Omental fat pad (tissue), 4 donors: Measurements from ENCODE around the gene MMP2. TPM values are rescaled to one million over a fixed set of nuclear protein-coding genes. Genes with fewer than 3 reads are reported as not detected.

Experiments used
- ATAC-seq: fragments of 150-250 bp; one replicate; pipeline ENCODE4 v1.9.1; 2016; ENCODE audit warnings: mild to moderate bottlenecking, moderate library complexity; ENCODE audit not compliant: low FRiP score
- DNase-seq: peaks from one replicate; pipeline ENCODE4 v3.0.0-alpha.2; 2019; ENCODE audit warnings: low spot score
- total RNA-seq, 4 donors: library from RNA; depleted of rRNA; stranded (reverse); fragments of >200 nt; gene quantifications; one replicate each; pipeline ENCODE4 v1.1.0, GENCODE V29; 2016
- TF ChIP-seq, protein P1 (sequence below), 3 donors: fragments of 450-650 bp; IDR thresholded peaks; one replicate each; pipeline ENCODE4 v1.5.1; 2016 to 2017; ENCODE audit warnings: antibody characterized with exemption in 3 of 3, mild to moderate bottlenecking in 3 of 3, moderate library complexity in 2 of 3

The MMP2 gene
- total RNA-seq, 4 donors from 2014 or later, result 217 to 549 (median 381) TPM

DNA sequence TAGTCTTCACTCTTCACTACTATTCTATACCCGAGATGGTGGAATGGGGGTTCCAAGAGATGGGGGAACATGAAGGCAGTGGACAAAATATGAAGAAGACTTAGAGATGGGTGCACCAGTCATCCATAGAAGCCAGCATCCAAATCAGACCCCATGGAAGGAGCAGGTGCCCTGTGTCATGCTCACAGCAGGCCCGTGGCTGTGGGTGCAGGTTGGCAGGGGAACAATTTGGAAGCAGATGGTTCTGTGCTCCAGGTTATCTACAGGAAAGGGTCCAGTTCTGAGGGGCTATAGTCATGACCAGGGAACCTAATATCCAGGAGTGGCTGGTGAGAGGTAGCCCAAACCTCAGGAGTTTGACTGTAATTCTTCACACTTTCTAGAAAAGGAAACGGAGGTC, 20.3 kb downstream of the MMP2 start:
- no peak for ATAC-seq
- DNase-seq, result no peak
- TF ChIP-seq, protein P1, sequence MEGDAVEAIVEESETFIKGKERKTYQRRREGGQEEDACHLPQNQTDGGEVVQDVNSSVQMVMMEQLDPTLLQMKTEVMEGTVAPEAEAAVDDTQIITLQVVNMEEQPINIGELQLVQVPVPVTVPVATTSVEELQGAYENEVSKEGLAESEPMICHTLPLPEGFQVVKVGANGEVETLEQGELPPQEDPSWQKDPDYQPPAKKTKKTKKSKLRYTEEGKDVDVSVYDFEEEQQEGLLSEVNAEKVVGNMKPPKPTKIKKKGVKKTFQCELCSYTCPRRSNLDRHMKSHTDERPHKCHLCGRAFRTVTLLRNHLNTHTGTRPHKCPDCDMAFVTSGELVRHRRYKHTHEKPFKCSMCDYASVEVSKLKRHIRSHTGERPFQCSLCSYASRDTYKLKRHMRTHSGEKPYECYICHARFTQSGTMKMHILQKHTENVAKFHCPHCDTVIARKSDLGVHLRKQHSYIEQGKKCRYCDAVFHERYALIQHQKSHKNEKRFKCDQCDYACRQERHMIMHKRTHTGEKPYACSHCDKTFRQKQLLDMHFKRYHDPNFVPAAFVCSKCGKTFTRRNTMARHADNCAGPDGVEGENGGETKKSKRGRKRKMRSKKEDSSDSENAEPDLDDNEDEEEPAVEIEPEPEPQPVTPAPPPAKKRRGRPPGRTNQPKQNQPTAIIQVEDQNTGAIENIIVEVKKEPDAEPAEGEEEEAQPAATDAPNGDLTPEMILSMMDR (IDR thresholded peaks at IDR 0.05), result no peak

DNA sequence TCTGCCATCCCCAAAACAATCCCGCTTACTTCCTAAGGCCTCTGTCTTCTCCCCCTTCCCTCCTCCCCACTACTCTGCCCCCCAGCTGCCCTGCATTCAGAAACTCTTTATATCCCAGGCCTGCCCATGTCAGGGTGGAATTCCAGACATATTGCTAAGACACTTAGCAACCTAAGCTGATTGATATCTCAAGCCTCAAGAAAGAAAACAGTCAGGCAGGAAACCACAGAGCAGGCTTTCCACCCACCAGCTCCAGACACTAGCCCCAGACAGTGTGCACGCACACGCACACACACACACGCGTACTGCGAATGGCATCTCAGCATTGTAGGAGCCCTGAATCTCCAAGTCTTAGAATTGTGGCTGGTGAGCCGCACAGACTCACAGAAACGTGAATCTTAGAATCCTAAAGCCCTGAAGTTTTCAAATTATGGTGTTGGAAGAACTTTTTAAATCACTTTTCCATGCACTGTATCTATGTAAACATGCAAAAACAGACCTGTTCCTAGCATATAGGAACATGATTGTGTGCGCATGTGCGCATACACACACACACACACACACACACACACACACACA, 21.0 kb downstream of the MMP2 start:
- DNase-seq, result no peak
- TF ChIP-seq, protein P1 (IDR thresholded peaks at IDR 0.05), result no peak
- ATAC-seq, result no peak

DNA sequence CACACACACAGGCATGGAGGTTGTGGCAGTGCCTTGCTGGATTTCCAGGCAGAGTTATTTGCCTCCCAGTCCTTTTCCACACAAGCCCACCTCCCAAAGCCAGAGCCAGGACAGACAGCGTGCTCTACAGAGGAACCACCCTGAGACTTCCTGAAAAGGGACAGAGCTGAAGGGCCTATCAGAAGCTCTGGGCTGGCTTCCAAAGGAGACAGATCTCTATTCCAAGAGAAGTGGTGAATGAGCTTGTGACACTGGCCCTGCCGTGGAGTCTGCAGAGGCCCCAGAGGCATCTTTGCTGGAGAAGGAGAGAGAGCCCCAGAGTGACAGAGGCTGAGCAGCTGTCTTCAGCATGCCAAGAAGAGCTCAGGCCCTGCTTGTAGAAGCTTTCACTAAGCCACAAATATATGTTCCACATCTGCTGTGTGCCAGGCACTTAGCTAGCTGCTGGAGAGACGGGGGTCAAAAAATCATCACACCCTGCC, 21.6 kb downstream of the MMP2 start:
- DNase-seq (no peak), ATAC-seq (no peak)
- TF ChIP-seq, protein P1 (IDR thresholded peaks at IDR 0.05), result no peak

DNA sequence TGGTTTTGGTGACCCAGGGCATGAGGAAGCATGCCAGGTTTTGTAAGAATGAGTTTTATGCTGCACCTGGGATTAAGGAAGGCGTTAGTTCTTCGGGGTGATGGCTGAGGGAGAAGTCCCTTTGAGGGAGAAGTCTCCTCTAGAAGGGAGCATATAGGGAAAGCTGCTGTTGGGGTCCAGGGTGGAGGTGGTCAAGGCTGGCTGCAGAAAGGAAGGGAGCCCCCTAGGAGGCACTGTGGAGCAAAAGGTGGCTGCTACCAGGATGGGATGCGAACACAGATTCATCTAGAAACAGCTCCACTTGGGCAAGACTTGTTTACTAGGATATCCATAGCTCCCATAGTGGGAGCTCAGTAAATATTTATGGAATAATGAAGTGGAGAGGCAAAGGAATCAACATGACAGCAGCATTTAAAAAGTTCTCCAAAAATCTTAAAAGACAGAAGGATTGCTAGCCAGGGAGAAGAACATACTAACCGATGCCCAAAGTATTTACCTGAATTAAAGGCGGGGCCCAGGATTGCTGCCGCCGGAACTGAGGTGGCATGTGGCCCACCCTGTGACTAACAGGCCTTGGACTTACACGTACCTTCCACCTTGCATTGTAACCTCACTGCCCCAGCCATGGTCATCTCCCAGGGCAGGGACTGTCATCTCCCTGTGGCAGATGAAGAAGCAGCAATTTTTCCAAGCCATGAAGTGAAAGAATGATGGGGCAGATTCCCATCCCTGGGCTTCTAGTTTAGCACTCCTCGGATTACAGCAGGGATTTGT, 22.7 kb downstream of the MMP2 start:
- TF ChIP-seq, protein P1 (IDR thresholded peaks at IDR 0.05), result no peak
- DNase-seq (no peak), ATAC-seq (no peak)

DNA sequence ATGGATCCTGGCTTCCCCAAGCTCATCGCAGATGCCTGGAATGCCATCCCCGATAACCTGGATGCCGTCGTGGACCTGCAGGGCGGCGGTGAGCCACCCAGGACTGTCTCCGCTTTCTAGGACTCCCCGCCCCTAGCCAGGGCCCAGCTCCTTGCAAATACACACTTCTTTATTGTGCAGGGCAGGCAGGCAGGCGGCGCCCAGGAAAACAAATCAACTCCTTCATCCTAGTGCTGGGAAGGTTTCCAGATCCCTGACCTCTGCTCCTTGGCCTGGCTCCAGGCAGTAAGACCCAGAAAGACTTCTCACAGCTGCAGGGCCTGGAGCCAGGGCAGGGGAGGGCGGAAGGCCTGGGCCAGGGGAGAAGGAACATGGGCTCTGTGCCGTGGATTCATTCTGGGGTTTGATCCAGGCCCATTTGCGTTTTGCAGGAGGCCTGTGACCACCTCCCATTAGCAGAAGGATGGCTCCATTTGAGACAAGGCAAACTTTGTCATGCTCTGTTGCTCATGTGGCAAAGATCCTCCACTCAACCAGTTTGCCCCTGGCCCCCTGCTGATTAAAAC, 23.9 kb downstream of the MMP2 start:
- TF ChIP-seq, protein P1 (IDR thresholded peaks at IDR 0.05), result no peak
- ATAC-seq (peak; percentile 80), DNase-seq (no peak)

DNA sequence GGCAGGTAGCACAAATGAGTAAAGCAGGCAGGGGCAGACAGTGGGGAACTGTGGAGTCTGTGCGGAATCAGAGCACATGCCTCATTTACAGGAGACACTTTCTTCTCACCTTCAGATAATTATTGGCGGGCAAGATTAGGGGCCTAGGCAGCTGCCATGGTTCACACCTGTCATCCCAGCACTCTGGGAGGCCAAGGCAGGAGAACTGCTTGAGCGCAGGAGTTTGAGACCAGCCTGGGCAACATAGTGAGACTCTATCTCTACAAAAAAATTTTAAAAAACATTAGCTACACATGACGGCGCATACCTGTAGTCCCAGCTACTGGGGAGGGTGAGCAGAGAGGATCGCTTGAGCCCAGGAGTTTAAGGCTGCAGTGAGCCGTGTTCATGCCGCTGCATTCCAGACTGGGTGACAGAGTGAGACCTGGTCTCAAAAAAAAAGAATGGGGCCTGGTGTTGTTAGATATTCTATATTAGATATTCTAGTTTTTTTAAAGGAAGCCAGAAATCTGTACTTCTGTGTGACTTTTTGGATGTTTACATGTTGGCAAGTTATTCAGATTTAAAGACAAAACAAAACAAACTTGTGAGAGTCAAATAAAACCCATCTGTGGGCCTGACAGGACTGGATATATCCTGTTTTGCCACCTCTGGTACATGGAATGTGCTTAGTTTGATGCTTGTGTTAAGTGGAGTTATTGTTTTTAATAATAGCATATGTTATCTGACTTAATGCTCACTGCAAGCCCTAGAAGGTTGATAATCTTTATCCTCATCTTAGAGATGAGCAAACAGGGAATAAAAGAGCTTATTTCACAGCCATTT, 24.9 kb downstream of the MMP2 start:
- DNase-seq (no peak), ATAC-seq (no peak)
- TF ChIP-seq, protein P1 (IDR thresholded peaks at IDR 0.05), result no peak
